K562 (cell line): Measurements from ENCODE around the gene IDI1.

ENCODE experiments used
- CHD2 ChIP-seq: IDR thresholded peaks from 2 replicates; pipeline ENCODE4 v1.6.1; 2011; ENCODE audit warnings: low read depth, low read length
- RBM34 ChIP-seq: fragments of 200-400 bp; formaldehyde crosslinking; IDR thresholded peaks from 2 replicates; pipeline ENCODE4 v1.6.1; 2018; ENCODE audit warnings: low read length, borderline replicate concordance; ENCODE audit not compliant: insufficient read depth
- TRIM24 ChIP-seq, 2 experiments: fragments of 450-650 bp; IDR thresholded peaks; 2 replicates each; pipeline ENCODE4 v1.6.1; 2016
- TF ChIP-seq, protein P1 (sequence below): sonication (generic); formaldehyde crosslinking; IDR thresholded peaks from 2 replicates; pipeline ENCODE4 v1.8.0; 2023; ENCODE audit warnings: mild to moderate bottlenecking, missing genetic modification reagents
- TF ChIP-seq, protein P2 (sequence below), 3 experiments: IDR thresholded peaks in 2 of 3; conservative IDR thresholded peaks in 1 of 3; 2 replicates each; pipeline ENCODE4 v1.5.1; 2011 to 2012; ENCODE audit warnings: low read length in 3 of 3, mild to moderate bottlenecking in 3 of 3, control low read depth in 2 of 3, improper control_type of control experiment in 1 of 3, inconsistent platforms in 1 of 3, low read depth in 1 of 3, mixed read lengths in 1 of 3, moderate library complexity in 1 of 3; ENCODE audit not compliant: insufficient read depth in 2 of 3

DNA sequence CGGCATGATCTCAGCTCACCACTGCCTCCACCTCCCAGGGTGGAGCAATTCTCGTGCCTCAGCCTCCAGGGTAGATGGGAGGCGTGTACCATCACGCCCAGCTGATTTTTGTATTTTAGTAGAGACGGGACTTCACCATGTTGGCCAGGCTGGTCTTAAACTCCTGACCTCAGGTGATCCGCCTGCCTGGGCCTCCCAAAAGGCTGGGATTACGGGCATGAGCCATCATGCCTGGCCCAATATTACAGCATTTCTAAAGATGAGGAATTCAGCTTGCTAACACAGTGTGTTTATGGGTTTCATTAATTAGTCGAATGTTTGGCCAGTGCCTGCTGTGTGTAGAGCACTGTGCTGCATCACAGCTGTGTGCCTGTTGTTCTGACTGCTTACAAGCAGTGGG, 11.0 kb upstream of the IDI1 start:
- TF ChIP-seq CHD2 (no peak), TRIM24 (IDR thresholded peaks at IDR 0.05) (no peak), RBM34 (no peak)
- TF ChIP-seq, protein P1, sequence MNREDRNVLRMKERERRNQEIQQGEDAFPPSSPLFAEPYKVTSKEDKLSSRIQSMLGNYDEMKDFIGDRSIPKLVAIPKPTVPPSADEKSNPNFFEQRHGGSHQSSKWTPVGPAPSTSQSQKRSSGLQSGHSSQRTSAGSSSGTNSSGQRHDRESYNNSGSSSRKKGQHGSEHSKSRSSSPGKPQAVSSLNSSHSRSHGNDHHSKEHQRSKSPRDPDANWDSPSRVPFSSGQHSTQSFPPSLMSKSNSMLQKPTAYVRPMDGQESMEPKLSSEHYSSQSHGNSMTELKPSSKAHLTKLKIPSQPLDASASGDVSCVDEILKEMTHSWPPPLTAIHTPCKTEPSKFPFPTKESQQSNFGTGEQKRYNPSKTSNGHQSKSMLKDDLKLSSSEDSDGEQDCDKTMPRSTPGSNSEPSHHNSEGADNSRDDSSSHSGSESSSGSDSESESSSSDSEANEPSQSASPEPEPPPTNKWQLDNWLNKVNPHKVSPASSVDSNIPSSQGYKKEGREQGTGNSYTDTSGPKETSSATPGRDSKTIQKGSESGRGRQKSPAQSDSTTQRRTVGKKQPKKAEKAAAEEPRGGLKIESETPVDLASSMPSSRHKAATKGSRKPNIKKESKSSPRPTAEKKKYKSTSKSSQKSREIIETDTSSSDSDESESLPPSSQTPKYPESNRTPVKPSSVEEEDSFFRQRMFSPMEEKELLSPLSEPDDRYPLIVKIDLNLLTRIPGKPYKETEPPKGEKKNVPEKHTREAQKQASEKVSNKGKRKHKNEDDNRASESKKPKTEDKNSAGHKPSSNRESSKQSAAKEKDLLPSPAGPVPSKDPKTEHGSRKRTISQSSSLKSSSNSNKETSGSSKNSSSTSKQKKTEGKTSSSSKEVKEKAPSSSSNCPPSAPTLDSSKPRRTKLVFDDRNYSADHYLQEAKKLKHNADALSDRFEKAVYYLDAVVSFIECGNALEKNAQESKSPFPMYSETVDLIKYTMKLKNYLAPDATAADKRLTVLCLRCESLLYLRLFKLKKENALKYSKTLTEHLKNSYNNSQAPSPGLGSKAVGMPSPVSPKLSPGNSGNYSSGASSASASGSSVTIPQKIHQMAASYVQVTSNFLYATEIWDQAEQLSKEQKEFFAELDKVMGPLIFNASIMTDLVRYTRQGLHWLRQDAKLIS (CRISPR knock-in tag), result no peak
- TF ChIP-seq, protein P2, sequence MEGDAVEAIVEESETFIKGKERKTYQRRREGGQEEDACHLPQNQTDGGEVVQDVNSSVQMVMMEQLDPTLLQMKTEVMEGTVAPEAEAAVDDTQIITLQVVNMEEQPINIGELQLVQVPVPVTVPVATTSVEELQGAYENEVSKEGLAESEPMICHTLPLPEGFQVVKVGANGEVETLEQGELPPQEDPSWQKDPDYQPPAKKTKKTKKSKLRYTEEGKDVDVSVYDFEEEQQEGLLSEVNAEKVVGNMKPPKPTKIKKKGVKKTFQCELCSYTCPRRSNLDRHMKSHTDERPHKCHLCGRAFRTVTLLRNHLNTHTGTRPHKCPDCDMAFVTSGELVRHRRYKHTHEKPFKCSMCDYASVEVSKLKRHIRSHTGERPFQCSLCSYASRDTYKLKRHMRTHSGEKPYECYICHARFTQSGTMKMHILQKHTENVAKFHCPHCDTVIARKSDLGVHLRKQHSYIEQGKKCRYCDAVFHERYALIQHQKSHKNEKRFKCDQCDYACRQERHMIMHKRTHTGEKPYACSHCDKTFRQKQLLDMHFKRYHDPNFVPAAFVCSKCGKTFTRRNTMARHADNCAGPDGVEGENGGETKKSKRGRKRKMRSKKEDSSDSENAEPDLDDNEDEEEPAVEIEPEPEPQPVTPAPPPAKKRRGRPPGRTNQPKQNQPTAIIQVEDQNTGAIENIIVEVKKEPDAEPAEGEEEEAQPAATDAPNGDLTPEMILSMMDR (IDR thresholded peaks at IDR 0.05 in 2 of 3, conservative IDR thresholded peaks at IDR 0.05 in 1 of 3; ENCODE audit: insufficient read depth in 2 of 3, low read depth in 1 of 3, low read length in 3 of 3), result no peak
